GM19397 (cell line): ENCODE results near the gene FUCA2.
A peak's percentile ranks its signal among the peaks of the same experiment; 100 is the strongest.

Experiments used
- ATAC-seq: cut with Tn5 transposase; IDR thresholded peaks from one replicate; pipeline ENCODE4 v1.9.1; 2021; ENCODE audit warnings: mild to moderate bottlenecking, moderate library complexity; ENCODE audit not compliant: unreplicated experiment

FUCA2 gene

GRCh38 chr6:143510991-143511891, at the start of gene FUCA2:
Gene FUCA2 (minus strand): TSS chr6:143511720. CDS start chr6:143511634, 86 bp downstream.
- peak; percentile 52 for ATAC-seq

DNA sequence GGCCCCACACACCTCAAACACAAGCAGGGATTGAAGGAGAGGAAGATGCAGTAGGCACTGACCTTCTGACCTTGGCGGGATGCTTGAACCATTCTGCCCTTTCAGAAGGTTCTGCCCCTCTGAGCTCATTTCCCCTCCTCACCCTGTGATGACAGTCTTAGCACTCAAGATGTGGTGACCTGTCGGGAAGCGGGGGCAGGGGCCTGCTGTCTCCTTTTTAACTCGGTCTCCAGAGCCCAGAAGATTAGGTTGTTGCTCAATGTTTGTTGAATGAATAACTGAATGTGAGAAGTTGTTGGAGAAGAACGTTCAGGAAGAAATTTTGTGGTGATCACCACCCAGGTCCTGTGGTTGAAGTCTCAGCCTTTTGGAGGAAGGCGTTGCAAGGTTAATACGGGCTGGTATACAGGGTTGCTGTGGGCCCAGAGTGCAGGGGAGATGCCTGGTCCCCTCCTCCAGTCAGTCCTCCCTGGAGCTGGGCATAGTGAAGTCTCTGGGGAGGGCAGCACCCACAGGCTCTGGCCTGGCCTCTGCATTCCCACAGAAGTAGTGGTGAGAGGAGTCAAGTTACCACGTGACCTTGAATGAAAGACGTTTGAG, 49.7 kb upstream of the FUCA2 start:
- no peak for ATAC-seq

DNA sequence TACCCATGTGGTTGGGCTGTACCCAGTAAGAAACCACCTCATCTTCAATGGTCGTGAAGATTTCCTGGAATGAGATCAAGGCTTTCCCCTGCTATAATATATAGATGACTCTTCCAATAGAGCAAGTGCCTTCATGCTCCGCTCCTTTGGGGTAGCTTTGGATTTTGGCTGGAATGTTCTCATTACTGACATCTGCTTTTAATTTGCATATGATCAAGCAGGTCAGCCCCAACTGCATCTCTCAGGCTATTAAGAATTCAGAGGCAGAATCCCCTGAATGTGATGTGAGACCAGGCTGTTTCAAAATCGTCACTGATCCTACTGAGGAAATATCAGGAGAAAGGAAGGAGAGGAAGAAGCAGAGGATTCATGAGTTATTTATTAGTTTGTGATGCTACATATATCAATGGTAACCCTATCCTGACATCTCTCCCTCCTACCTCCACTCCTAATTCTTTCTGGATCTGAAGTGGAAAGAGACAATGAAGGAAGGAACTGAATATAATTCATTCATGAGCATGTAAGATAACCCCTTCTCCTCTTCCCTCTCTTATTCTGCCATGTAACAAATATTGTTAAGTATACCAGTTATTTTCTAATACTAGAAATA, 47.6 kb upstream of the FUCA2 start:
- ATAC-seq: no peak

GRCh38 chr6:143556529-143556928, 45.0 kb upstream of the FUCA2 start:
- ATAC-seq: no peak

GRCh38 chr6:143555582-143555981, 44.1 kb upstream of the FUCA2 start:
- no peak for ATAC-seq

DNA sequence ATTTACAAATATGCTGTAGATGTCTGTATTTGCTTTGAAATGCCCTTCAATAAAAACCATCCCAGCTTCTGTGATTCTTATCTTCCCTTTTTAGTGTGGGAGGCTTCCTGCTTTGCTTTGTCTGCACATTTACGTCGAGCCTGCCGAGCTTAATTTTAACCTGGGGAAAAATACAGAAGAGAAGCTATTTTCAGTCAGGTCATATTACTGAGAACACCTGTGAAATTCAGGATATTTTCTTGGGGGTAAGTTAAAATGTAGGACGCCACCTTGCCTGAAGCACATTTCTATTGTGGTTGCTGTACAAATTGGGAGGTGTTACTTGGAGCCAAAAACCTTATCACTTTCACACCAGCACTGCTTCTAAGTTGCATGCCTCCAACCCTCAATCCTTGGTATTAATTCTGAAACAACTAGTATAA, 43.6 kb upstream of the FUCA2 start:
- ATAC-seq: no peak

DNA sequence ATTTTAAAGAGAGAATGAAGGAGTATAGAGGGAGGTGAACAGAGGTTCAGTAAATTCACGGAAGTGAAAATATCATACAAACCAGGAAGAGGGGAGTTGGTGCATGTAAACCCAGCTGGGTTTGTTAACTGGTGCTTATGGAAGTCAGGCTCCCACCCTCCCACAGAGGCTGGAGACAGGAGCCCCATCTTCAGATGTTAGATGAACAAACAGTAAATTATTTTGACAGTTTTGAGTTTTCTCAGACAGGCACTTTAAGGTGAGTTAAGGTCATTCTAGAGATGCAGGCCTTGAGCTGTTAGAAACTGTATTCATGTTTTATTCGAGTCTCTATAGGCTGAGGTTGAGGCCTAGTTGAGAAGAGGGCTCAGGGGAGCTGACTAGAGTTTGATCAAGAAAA, 41.8 kb upstream of the FUCA2 start:
- no peak for ATAC-seq

DNA sequence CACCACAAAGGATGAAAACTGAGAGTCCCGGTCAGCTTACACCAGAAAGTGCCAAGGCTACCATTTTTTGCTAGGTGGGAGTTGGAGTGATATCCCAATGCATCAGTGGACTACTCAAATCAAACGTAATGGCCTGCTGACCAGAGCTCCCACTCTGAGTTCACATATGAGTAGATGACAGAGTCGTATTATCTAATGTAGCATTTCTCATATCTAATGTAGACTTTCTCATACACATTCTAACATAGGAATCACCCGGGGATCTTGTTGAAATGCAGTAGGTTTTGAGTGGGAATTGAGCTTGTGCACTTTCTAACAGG, 38.4 kb upstream of the FUCA2 start:
- no peak for ATAC-seq

- peak; percentile 44 for ATAC-seq
Observed at GRCh38 chr6:143549221-143549948, 37.9 kb upstream of the FUCA2 start.

GRCh38 chr6:143546599-143546998, 35.1 kb upstream of the FUCA2 start:
- ATAC-seq: no peak

DNA sequence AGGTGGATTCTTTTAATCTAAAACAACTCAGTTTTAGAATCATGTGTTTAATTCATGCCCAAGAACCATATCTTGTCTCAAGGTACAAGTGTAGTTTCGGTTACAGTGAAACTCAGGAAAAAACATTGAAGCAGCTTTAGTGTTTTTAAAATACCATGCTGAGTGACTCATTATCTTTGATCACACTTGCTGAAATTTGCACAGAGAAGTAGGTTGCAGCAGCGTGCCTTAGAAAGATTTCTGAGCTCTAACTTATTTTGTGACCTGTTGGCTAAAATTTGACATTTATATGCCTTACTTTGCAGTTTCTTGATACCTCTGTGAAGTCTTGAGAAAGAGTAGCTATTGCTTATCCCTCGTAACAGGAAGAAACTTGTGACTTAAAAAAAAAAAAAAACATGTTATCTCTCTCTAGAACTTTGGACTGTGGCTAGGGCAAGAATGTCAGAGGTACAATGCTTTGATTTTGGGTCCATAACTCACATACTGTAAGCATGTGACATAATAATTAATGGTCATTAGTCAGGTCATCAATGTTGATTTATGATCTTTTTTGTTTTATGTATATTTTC, 34.5 kb upstream of the FUCA2 start:
- ATAC-seq: no peak

GRCh38 chr6:143545165-143545564, 33.6 kb upstream of the FUCA2 start:
- no peak for ATAC-seq

DNA sequence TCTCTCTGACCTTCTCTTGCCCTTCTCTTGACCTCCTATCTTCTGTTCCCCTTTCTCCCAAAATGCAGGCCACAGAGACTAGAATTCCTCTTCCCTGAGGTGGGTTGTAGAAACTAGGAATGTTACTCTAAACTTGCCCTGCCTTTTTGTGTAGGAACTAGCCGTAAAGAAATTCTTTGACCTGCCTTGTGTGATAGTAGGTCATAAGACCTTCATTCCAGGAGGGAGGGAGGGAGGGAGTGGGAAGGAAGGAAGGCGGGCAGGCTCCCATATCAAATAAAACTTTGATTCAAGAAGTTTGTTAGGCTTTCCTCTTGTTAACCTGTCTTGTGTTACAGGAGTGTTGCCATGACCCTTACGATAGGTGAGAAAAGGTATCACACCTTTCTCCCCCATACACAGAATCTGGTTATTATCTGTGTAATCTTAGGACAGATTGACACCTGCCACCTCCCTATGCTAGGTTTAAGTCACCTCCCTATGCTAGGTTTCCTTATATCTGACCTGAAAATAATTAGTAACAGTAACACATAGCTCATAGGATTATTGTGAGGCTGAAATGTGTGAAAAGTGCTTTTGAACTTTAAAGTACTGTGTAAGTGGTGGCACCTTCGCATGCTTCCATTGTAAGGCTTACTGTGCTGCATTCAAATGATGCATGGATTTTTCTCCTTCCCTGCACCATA, 32.6 kb upstream of the FUCA2 start:
- no peak for ATAC-seq

- ATAC-seq: no peak
Observed at GRCh38 chr6:143543435-143543834, 31.9 kb upstream of the FUCA2 start.

DNA sequence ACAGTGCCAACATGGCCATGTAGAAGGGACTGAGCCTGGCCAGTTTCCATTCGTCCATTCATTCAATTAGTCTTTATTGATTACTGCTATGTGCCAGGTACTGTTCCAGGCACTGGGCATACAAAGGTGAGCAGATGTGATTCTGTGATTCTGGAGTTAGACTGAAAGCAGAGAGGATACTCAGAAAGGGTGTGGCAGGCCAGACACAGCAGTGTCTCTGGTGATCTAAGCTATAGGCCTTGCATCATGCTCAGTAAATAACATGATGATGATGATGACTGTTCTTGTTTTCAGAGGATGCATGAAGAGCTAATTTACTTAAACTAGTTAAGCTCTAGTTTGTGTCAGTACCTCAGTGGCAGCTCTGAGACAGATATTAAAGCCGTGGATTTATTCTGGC, 31.4 kb upstream of the FUCA2 start:
- ATAC-seq: no peak

DNA sequence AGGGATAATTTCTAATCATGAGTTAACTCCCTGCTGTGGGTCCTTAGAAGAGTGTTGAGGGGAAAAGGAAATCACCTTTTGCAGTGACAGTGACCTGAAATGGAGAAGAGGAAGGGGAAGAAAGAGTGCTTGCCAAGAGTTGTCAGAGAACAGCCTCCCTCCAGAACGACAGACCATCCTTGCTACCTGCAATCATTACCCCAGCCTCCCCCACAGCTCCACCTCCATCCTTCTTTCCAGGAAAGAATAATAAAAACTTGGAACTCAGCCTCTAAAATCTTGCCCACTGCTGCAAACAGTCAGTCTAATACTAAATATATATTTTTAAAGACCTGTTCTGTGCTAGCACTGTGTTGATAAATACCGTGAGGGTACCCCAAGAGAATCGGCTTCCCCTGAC, 28.7 kb upstream of the FUCA2 start:
- ATAC-seq: no peak

GRCh38 chr6:143539734-143540133, 28.2 kb upstream of the FUCA2 start:
- no peak for ATAC-seq

- no peak for ATAC-seq
Observed at GRCh38 chr6:143539106-143539505, 27.6 kb upstream of the FUCA2 start.

GRCh38 chr6:143538374-143538773, 26.9 kb upstream of the FUCA2 start:
- no peak for ATAC-seq

- ATAC-seq: peak; percentile 59
Observed at GRCh38 chr6:143536866-143537691, 25.6 kb upstream of the FUCA2 start.
